Common myeloid progenitor, CD34-positive (primary cell): ENCODE measurements around the gene ANKRD28.
"Not testable (repeated sequence)": the region's sequence is repeated elsewhere in the genome, so short reads cannot be mapped to it uniquely, and the experiment has no call there.

Experiments
- CTCF ChIA-PET: fragments of 350-600 bp; sonication (Branson Sonifier 250); formaldehyde crosslinking; loops from one replicate; lab custom pipeline; 2021; ENCODE audit warnings: antibody characterized with exemption; lab: Charles Lee
- POLR2A ChIA-PET: fragments of 350-600 bp; sonication (Branson Sonifier 250); formaldehyde crosslinking; loops from one replicate; lab custom pipeline; 2021; ENCODE audit warnings: antibody characterized with exemption; lab: Charles Lee
- DNase-seq, 3 donors: peaks; one replicate each; pipeline versions ENCODE4 v3.0.0 to v3.0.0-alpha.2; 2013
- H3K27ac ChIP-seq, 2 experiments: 1 replicate in 1 of 2; 2 replicates in 1 of 2; pipeline ENCODE4 v1.7.0; 2013; ENCODE audit warnings: inconsistent platforms in 2 of 2, low read length in 2 of 2, mild to moderate bottlenecking in 2 of 2, low read depth in 1 of 2, moderate library complexity in 1 of 2; ENCODE audit not compliant: severe bottlenecking in 2 of 2, insufficient read depth in 1 of 2, poor library complexity in 1 of 2
- H3K27me3 ChIP-seq, 5 experiments: replicated peaks in 2 of 5; 1 replicate in 3 of 5; 2 replicates in 2 of 5; pipeline versions ENCODE4 v1.6.1 to v1.7.0; 2013; ENCODE audit warnings: low read length in 4 of 5, mild to moderate bottlenecking in 2 of 5, moderate library complexity in 2 of 5, inconsistent platforms in 1 of 5; ENCODE audit not compliant: insufficient read depth in 5 of 5, control insufficient read depth in 4 of 5
- H3K36me3 ChIP-seq, 4 experiments: 1 replicate in 2 of 4; 2 replicates in 2 of 4; pipeline versions ENCODE4 v1.6.1 to v1.7.0; 2013; ENCODE audit warnings: low read length in 3 of 4, control low read depth in 1 of 4, mild to moderate bottlenecking in 1 of 4; ENCODE audit not compliant: control insufficient read depth in 4 of 4, insufficient read depth in 4 of 4
- H3K4me1 ChIP-seq, 4 experiments: 1 replicate in 3 of 4; 2 replicates in 1 of 4; pipeline versions ENCODE4 v1.6.1 to v1.7.1; 2013; ENCODE audit warnings: low read length in 3 of 4, mild to moderate bottlenecking in 3 of 4, control low read depth in 1 of 4, inconsistent platforms in 1 of 4, moderate library complexity in 1 of 4; ENCODE audit not compliant: control insufficient read depth in 4 of 4, insufficient read depth in 4 of 4; ENCODE audit errors: control extremely low read depth in 1 of 4
- H3K4me3 ChIP-seq, 7 experiments: 1 replicate in 4 of 7; 2 replicates in 3 of 7; pipeline versions ENCODE4 v1.5.1 to v1.7.0; 2013; ENCODE audit warnings: mild to moderate bottlenecking in 7 of 7, low read length in 6 of 7, moderate library complexity in 6 of 7, inconsistent platforms in 2 of 7, low read depth in 2 of 7, control low read depth in 1 of 7; ENCODE audit not compliant: insufficient read depth in 4 of 7, control insufficient read depth in 1 of 7; ENCODE audit errors: extremely low read depth in 1 of 7
- H3K9me3 ChIP-seq, 5 experiments: 1 replicate in 4 of 5; 2 replicates in 1 of 5; pipeline versions ENCODE4 v1.6.1 to v1.7.1; 2013; ENCODE audit warnings: low read length in 4 of 5, mild to moderate bottlenecking in 2 of 5, inconsistent platforms in 1 of 5, low read depth in 1 of 5, moderate library complexity in 1 of 5; ENCODE audit not compliant: control insufficient read depth in 4 of 5, insufficient read depth in 2 of 5; ENCODE audit errors: control extremely low read depth in 1 of 5
- WGBS: methylation state at CpG from one replicate; pipeline ENCODE4 v1.1.5; 2013; ENCODE audit not compliant: insufficient coverage; 5-methylcytosine and 5-hydroxymethylcytosine counted together

The ANKRD28 gene

DNA sequence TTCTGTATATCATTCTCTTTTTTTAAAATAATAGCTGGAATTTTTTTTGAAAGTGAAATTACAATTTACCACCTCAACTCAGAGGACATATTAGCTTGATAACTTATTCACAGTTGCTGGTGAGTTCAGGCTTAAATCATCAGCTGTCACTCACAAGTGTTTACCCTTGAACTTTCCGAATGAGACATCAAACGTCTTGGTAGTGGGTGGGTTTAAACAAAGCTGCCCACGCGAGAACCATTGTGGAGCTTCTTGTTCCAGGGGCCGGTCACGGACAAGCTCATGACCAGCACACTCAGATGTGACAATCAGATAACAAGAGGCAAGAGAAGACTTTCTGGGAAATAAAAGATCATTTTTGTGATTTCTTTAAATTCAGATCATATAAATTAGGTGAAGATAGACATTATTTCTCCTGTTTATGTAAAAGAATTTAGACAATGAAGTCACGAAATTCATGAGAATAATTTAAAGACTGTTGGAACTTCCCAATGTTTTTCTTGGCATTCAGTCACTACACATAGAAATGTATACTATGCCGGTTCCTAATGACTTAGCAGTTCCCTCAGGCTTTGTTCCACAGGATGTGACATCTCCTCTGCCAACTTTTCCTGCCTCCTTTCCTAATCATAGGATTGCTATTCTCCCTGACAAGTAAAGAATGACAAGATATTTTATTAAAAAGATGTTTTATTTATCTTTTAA lies 167.0 kb downstream of the ANKRD28 start:
- POLR2A ChIA-PET, result interaction anchor here (0.5 kb wide), 1 partner anchor 95 kb away, joined by 3 read pairs; no protein-coding TSS in a partner anchor
- 17% methylated on average over 5 of the region's 8 CpGs for WGBS
- Histone ChIP-seq H3K27ac (no peak overlapping the region), H3K4me3 (peak overlapping the region in 1 of 7 experiments; percentile 39), H3K36me3 (peaks cover 0 to under 1% (median 0%) of the 10 kb centered on the region in 4 experiments), H3K4me1 (peaks cover 0 to 8% (median 5%) of the 10 kb centered on the region in 4 experiments), H3K27me3 (no peaks in the 10 kb centered on the region), H3K9me3 (no peaks in the 10 kb centered on the region)
- CTCF ChIA-PET, result interaction anchor here (0.6 to 2.1 kb wide), 15 partner anchors 13 to 617 kb away, joined by 3 to 6 read pairs (median 4); partner anchors contain the start of gene ANKRD28
- peak in 2 of 3 donors; percentile 10 to 20 for DNase-seq

DNA sequence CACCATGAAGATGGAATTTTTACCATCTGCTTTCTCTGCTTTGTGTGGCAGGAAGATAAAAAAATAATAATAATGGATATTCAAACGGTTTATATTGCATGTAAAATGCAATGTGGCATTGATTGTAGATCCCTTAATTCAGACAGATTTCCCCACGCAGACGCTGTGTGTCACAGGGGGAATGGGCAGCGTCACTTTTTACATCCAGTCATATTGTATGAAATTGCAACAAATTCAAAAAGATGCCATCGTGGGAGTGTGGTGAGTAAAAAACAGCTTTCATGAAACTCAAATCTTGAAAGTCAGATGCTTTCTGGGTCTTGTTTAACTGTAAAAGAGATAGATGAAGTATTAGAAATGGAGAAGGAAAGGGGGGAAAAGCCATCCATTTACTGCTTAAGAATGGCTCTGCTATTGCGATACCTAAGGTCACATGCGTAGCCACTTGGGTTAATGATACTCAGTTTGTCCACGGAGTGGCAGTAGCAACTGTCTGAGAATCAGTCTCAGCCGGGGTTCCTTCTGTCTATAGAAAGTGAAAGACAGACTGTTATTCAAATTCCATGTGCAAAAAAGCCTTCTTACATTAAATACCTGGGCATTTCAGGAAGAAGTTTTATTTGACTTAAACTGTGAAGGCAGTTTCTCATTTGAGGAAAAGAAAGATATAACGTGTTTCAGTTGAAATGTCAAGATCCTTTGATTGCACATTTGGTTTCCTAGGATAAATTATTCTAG lies 167.8 kb downstream of the ANKRD28 start:
- no peaks in the 10 kb centered on the region for H3K9me3 ChIP-seq
- ChIA-PET POLR2A (interaction anchor here (0.5 kb wide), 1 partner anchor 96 kb away, joined by 3 read pairs; no protein-coding TSS in a partner anchor), CTCF (interaction anchor here (0.8 to 2.1 kb wide), 13 partner anchors 13 to 618 kb away, joined by 3 to 6 read pairs (median 4); partner anchors contain the start of gene ANKRD28)
- peaks cover 0 to 9% (median 5%) of the 10 kb centered on the region in 4 experiments for H3K4me1 ChIP-seq
- no peak overlapping the region for H3K27ac ChIP-seq
- no peaks in the 10 kb centered on the region for H3K36me3 ChIP-seq
- 69% methylated on average over 7 of the region's 10 CpGs for WGBS
- peak; percentile 78 to 90 (median 89) for DNase-seq
- no peaks in the 10 kb centered on the region for H3K27me3 ChIP-seq
- peak overlapping the region in 1 of 7 experiments; percentile 39 for H3K4me3 ChIP-seq

DNA sequence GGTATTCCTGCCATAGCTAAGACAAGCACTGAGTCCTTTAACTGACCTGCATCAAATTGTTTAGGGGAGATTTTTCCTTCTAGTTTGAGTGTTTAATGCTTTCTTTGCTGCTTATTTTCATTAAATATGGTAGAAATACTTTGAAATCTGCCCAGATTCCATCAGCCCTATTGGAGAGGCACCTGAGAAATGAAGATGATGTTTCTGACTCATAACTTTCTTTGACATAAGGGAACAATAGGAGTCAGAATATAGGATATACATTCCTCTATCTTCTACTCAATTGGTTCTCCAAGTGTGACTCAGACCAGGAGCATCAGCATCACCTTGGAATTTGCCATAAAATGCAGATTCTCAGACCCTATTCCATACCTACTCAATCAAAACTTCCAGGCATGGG lies 168.8 kb downstream of the ANKRD28 start:
- POLR2A ChIA-PET, result no interaction called here
- peaks cover 0 to 9% (median 5%) of the 10 kb centered on the region in 4 experiments for H3K4me1 ChIP-seq
- peaks cover 0 to 2% (median 0%) of the 10 kb centered on the region in 5 experiments for H3K9me3 ChIP-seq
- no peaks in the 10 kb centered on the region for H3K36me3 ChIP-seq
- no peak overlapping the region for H3K27ac ChIP-seq
- H3K27me3 ChIP-seq, result no peaks in the 10 kb centered on the region
- CTCF ChIA-PET, result interaction anchor here (0.6 to 2.1 kb wide), 3 partner anchors 60 to 382 kb away, joined by 3 to 5 read pairs (median 3); no protein-coding TSS in a partner anchor
- no peak overlapping the region for H3K4me3 ChIP-seq
- no peak for DNase-seq

DNA sequence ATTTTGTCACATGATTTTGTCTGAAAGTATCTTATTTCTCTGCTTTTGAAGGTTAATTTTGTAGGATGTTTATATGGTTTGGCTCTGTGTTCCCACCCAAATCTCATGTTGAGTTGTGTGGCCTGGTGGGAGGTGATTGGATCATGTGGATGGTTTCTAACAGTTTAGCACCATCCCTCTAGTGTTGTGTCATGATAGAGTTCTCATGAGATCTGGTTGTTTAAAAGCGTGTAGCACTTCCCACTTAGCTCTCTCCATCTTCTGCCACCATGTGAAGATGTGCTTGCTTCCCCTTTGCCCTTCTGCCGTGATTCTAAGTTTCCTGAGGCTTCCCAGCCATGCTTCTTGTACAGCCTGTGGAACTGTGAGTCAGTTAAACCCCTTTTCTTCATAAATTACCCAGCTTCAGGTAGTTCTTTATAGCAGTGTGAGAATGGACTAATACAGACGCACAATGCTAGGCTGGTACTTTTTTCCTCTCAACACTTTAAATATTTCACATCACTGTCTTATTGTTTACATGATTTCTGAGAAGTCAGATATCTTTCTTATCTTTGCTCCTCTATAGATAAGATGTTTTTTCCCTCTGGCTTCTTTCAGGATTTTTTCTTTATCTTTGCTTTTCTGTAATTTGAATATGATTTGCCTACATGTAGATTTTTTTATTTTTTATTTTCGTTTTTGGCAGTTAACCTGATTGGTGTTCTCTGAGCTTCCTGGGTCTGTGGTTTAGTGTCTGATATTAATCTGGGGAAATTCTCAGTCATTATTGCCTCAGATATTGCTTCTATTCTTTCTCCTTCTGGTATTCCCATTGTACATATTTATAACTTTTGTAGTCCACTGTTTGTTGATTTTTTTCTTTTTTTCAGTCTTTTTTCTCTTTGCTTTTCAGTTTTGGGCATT lies 174.0 kb downstream of the ANKRD28 start:
- no peaks in the 10 kb centered on the region for H3K27me3 ChIP-seq
- POLR2A ChIA-PET, result no interaction called here
- no peak overlapping the region for H3K27ac ChIP-seq
- H3K9me3 ChIP-seq, result peaks cover 0 to 29% (median 12%) of the 10 kb centered on the region in 5 experiments
- H3K36me3 ChIP-seq, result peaks cover 0 to 4% (median 0%) of the 10 kb centered on the region in 4 experiments
- H3K4me3 ChIP-seq, result no peak overlapping the region
- peaks cover 0 to 2% (median 0%) of the 10 kb centered on the region in 4 experiments for H3K4me1 ChIP-seq
- no peak for DNase-seq
- CTCF ChIA-PET, result interaction anchor here (1.7 kb wide), 1 partner anchor 10 kb away, joined by 4 read pairs; no protein-coding TSS in a partner anchor
- WGBS, result 92% methylated on average over 2 of the region's 4 CpGs

DNA sequence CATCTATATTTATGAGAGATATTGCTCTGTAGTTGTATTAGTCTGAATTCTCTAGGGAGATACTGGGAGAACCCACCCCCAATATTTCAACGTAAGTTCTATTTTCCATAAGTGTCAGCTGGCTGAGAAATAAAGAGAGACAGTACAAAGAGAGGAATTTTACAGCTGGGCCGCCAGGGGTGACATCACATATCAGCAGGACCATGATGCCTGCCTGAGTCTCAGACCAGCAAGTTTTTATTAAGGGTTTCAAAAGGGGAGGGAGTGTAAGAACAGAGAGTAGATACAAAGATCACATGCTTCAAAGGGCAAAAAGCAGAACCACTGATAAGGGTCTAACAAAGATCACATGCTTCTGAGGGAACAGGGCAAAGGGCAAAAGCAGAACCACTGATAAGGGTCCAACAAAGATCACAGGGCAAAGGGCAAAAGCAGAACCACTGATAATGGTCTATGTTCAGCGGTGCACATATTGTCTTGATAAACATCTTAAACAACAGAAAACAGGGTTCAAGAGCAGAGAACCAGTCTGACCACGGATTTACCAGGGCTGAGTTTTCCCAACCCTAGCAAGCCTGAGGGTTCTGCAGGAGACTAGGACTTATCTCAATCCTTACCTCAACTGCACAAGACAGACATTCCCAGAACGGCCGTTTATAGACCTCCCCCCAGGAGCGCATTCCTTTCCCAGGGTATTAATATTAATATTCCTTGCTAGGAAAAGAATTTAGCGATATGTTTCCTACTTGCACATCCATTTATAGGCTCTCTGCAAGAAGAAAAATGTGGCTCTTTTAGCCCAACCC lies 177.9 kb downstream of the ANKRD28 start:
- WGBS, result 100% methylated on average over 3 of the region's 8 CpGs
- H3K4me1 ChIP-seq, POLR2A ChIA-PET, H3K27me3 ChIP-seq, H3K27ac ChIP-seq, CTCF ChIA-PET, H3K36me3 ChIP-seq, H3K4me3 ChIP-seq: not testable (repeated sequence)
- DNase-seq, result peak in 2 of 3 donors; percentile 43 to 46
- peaks cover 0 to 29% (median 12%) of the 10 kb centered on the region in 5 experiments for H3K9me3 ChIP-seq
